T-helper 22 cell (primary cell): ENCODE measurements around the gene FAM241B.

Source experiments
- DNase-seq: peaks from one replicate; pipeline ENCODE4 v3.0.0-alpha.2; 2020; ENCODE audit warnings: low read depth

FAM241B gene

GRCh38 chr10:69649786-69650550, 19.9 kb downstream of the FAM241B start:
- DNase-seq = no peak

GRCh38 chr10:69650589-69651261, 20.7 kb downstream of the FAM241B start:
- no peak for DNase-seq

- no peak for DNase-seq
These were observed 21.3 kb downstream of the FAM241B start for GRCh38 chr10:69651362-69651761.

- DNase-seq = no peak
These were observed 22.2 kb downstream of the FAM241B start for GRCh38 chr10:69652111-69652856.

- DNase-seq = no peak
These were observed 22.8 kb downstream of the FAM241B start for GRCh38 chr10:69652857-69653199.

- DNase-seq = no peak
These were observed 23.5 kb downstream of the FAM241B start for GRCh38 chr10:69653561-69653960.

GRCh38 chr10:69655124-69655867, 25.2 kb downstream of the FAM241B start:
- DNase-seq = no peak

- DNase-seq = no peak
These were observed 26.0 kb downstream of the FAM241B start for GRCh38 chr10:69655868-69656555.

GRCh38 chr10:69656742-69657269, 26.8 kb downstream of the FAM241B start:
- DNase-seq = no peak

- DNase-seq = no peak
These were observed 27.4 kb downstream of the FAM241B start for GRCh38 chr10:69657430-69657829.

- DNase-seq = no peak
These were observed 27.8 kb downstream of the FAM241B start for GRCh38 chr10:69657866-69658265.

- no peak for DNase-seq
These were observed 29.4 kb downstream of the FAM241B start for GRCh38 chr10:69659241-69660038.

GRCh38 chr10:69660296-69660695, 30.2 kb downstream of the FAM241B start:
- DNase-seq = no peak

- no peak for DNase-seq
These were observed 31.5 kb downstream of the FAM241B start for GRCh38 chr10:69661414-69662172.

GRCh38 chr10:69662173-69662877, 32.3 kb downstream of the FAM241B start:
- no peak for DNase-seq

- DNase-seq = no peak
These were observed 32.9 kb downstream of the FAM241B start for GRCh38 chr10:69662901-69663300.

- no peak for DNase-seq
These were observed 33.4 kb downstream of the FAM241B start for GRCh38 chr10:69663369-69663947.

- no peak for DNase-seq
These were observed 35.6 kb downstream of the FAM241B start for GRCh38 chr10:69665474-69666320.
